Measurements from ENCODE around the gene ASL.
"Not testable (repeated sequence)": the region's sequence is repeated elsewhere in the genome, so short reads cannot be mapped to it uniquely, and the experiment has no call there.

ASL gene

DNA sequence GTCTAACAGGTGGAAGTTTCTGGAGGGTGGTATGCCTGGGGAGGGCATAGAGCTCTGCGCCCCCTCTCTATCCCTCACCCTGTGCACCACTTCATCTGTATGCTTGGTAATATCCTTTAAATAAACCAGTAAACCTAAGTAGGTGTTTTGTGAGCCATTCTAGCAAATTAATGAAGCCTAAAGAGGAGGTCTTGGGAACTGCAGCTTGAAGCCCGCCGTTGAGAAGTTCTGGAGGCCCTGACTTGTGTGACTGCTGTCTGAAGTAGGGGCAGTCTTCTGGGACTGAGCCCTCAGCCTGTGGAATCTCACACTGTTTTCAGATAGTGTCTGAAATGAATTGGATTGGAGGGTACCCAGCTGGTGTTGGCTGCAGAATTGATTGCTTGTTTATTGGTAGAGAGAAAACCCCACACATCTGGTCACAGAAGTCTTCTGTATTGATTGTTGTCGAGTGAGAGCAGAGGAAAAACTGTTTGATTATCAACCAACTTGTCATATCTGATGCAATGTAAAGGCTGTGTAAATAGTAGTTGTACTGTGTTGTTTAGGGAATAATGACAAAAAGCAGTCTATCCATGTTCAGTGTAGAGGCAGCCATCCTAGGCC, 43.7 kb downstream of the ASL start:
- DNase-seq: no peak

DNA sequence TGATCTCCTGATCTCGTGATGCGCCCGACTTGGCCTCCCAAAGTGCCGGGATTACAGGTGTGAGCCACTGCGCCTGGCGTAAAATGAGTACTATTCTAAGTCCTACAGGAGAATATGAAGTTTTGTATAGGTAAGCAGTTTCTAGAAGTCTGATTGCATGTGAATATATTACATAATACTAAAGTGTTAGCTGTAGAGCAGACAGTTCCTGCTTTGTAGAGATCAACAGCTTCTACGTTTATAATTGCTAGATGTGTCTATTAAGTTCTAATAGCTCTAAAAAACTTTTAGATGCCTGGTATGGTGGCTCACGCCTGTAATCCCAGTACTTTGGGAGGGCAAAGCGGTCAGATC, 47.5 kb downstream of the ASL start:
- DNase-seq: no peak

DNA sequence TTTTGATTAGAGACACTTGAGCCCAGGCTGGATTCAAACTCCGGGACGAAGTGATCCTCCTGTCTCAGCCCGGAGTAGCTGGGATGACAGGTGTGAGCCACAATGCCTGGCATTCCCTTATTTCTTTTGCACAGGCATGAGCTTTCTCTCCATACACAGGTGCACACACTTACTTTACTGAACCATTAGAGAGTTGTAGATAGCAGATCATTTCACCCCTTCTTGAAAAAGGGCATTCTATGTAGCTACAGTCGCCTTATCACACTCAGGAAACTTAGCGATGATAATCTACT, 48.9 kb downstream of the ASL start:
- not testable (repeated sequence) for DNase-seq

DNA sequence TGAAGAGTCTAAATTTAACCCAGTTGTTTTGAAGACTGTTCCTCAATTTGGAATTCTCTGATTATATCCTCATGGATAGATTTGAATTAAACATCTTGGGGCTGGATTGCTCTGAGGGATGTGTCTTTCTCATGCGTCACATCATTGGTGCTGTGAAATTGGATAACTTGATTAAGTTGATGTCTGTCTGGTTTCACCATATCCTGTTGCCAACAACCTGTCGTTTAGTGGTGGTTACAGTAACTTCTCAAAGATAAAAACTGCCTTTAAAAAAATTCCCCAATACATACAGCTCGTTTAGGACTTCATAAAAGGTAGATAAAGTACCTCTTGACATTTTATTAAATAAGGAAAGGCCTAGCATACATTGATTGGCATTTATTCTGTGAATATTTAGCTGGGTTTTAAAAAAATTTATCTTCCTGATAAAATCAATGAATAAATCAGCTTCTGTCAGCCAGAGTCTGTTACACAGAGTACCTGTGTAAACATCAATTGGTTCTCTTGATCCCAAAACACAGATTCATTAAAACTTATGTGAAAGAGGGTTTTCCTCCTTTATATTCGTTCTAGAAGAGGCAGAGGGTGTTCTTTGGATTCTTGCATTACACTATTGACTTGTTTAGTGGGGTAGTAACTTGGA, 49.6 kb downstream of the ASL start:
- peak; percentile 8 for DNase-seq

DNA sequence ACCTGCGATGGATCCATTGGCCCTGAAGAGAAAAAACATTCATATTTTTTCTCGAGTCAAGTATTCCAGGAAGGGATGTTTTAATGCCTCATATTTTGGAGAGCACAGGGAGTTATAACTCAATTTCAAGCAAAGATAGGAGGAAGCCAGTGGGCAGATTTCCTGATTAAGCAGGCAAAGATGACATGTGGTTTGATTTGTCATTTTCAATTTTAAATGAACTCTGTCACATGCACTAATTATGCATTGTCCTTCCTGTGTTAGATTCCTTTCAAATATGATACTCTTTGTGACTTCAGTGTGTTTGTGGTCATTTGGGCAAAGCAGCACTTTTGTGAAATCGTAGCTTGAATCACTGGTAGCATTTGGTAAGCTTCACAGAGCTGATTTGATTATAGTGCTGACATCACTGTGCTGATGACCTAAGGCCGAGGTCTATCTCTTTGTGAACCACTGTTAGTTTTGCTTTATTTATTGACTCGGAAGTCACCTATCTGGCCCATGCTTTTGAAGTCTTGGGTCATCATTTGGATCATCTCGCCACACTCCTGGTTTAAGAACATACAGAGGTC, 50.2 kb downstream of the ASL start:
- not testable (repeated sequence) for DNase-seq

DNA sequence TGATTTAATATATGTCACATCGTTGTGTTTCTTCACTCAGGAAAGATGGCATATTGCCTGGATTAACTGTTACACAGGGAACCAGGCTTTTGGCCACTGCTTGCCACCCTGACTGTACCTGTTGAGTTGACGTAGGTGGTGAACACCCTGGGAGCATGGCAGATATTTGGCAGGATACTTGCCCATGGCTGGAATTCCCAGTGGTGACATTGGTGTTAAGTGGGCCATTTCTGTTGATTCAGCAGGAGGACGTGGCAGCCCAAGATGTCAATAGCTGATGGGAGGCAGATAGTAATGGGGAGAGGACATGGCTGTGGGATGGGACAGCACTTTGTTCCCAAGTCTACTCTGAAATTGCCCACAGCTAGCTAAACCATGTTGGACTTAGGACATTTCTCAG, 51.6 kb downstream of the ASL start:
- not testable (repeated sequence) for DNase-seq

DNA sequence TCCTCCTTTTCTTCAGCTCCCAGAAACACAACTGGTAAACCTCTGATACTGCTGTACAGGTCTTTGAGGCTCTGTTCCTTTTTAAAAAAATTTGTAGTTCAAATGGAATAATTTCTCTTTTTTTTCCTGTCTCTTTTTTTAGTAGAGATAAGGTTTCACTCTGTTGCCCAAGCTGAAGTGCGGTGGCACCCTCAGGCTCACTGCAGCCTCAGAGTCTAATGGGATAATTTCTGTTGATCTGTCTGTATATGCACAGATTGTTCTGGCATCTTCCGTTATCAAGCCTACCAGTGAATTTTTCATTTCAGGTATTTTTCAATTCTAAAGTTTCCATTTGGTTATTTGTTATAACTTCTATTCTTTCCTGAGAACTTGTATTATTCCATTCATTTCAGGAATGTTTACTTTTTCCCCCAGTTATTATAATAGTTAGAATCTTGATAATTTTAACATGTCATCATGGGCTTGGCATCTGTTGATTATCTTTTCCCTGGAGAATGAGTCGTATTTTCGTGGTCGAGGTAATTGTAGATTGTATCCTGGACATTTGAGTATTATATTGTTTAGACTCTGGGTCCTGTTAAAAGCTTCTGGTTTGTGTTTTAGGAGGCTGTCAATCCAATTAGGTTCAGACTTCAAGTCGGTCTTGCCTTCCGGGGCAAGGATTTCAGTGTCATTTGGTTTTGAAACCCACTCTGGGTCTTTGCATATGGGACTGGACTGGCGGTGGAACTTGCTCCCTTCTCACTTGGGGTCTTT, 63.6 kb downstream of the ASL start:
- DNase-seq: no peak

DNA sequence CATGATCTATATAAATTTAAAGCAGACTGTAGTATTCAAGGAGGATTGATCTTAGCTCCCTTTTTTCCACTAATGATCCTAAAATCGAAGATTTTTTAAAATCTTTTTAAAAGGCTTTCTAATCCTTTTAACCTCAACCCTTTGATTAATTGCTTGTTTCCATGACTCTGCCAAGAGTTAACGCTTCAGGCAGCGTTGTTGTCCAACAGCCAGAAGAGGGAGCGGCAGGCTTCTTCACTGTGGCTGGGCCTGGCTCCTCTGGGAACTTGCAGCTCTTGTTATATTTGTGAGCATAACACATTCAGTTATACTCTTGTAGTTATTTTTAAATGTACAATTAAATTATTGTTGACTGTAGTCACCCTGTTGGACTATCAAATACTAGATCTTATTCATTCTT, 65.3 kb downstream of the ASL start:
- DNase-seq: peak; percentile 14

DNA sequence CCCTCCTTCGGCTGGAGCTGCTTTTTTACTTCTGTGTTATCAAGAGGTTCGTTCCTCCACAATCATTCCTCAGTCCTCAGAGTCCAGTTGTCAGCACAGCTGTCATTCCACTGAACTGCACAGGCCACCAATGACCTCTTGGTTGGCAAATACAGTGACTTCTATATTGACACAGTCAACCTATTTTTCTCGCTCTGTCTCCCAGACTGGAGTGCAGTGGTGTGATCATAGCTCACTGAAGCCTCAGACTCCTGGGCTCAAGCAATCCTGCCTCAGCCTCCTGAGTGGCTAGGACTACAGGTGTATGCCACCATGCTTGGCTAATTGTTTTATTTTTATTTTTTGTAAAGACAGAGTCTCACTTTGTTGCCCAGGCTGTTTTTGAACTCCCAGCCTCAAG, 66.7 kb downstream of the ASL start:
- no peak for DNase-seq

DNA sequence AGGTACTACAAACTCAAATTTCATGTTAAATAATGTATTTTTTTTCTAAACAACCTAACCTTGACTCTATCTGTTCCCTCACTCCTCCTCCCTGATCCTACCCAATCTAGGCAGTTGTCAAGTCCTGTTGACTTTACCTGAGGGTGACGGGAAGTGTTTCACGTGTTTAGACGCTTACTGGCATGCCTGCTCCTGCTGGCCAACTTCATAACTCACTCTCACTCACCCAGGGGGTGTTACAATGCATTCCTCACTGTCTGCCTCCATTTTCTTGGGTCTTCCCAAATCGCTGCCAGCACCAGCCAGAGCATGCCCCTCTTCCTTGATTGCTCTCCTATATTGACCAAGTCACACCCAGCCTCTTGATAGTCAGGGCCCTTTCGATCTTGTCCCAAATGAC, 67.4 kb downstream of the ASL start:
- no peak for DNase-seq

Measured in MV-4-11 (cell line).